Vagina (tissue), 2 donors: Measurements from ENCODE around the gene PIAS1. TPM values are rescaled to one million over a fixed set of nuclear protein-coding genes. Genes with fewer than 3 reads are reported as not detected.
A peak's percentile ranks its signal among the peaks of the same experiment; 100 is the strongest.
"Not testable (repeated sequence)": the region's sequence is repeated elsewhere in the genome, so short reads cannot be mapped to it uniquely, and the experiment has no call there.

ENCODE experiments used
- DNase-seq, 2 donors: peaks; one replicate each; pipeline ENCODE4 v3.0.0-alpha.2; 2017; ENCODE audit errors: extremely low spot score in 2 of 2
- H3K27ac ChIP-seq: fragments of 200-600 bp; sonication (generic); one replicate; pipeline ENCODE4 v1.5.1; 2019
- H3K27me3 ChIP-seq: fragments of 200-600 bp; sonication (generic); one replicate; pipeline ENCODE4 v1.5.1; 2019
- H3K36me3 ChIP-seq, 2 donors: fragments of 200-600 bp; sonication (generic); one replicate each; pipeline ENCODE4 v1.5.1; 2017 to 2019
- H3K4me1 ChIP-seq: fragments of 200-600 bp; sonication (generic); one replicate; pipeline ENCODE4 v1.5.1; 2019
- H3K4me3 ChIP-seq, 2 donors: fragments of 200-600 bp; sonication (generic); 1 replicate in 1 of 2; 2 replicates in 1 of 2; pipeline ENCODE4 v1.5.1; 2016 to 2019
- H3K9me3 ChIP-seq: fragments of 200-600 bp; sonication (generic); one replicate; pipeline ENCODE4 v1.5.1; 2019
- CTCF ChIP-seq, 3 experiments: fragments of 450-650 bp in 2 of 3; fragments of 200-600 bp in 1 of 3; sonication (generic) in 1 of 3; IDR thresholded peaks; one replicate each; pipeline ENCODE4 v1.5.1; 2017 to 2019; ENCODE audit warnings: antibody characterized with exemption in 3 of 3, mild to moderate bottlenecking in 2 of 3, moderate library complexity in 2 of 3
- POLR2A ChIP-seq, 2 donors: fragments of 450-650 bp; IDR thresholded peaks; one replicate each; pipeline ENCODE4 v1.6.1; 2017; ENCODE audit warnings: antibody characterized with exemption in 2 of 2, mild to moderate bottlenecking in 2 of 2, moderate library complexity in 2 of 2
- POLR2AphosphoS5 ChIP-seq, 2 donors: sonication (generic); formaldehyde crosslinking; IDR thresholded peaks; one replicate each; pipeline ENCODE4 v1.9.0; 2017; ENCODE audit warnings: antibody characterized with exemption in 2 of 2, mild to moderate bottlenecking in 2 of 2, low read depth in 1 of 2; ENCODE audit not compliant: insufficient read depth in 1 of 2
- intact Hi-C: fragments of 100-400 bp; cut with DNase I; formaldehyde crosslinking; loops from one replicate; pipeline ENCODE4 v1.15.1; 2023
- total RNA-seq: library from RNA; depleted of rRNA; stranded (reverse); fragments of >200 nt; gene quantifications from one replicate; pipeline ENCODE4 v1.2.3, GENCODE V29; 2016

Gene PIAS1
- 88.1 TPM for total RNA-seq

GRCh38 chr15:68053701-68054627 lies at the start of gene PIAS1:
Gene PIAS1, plus strand, starts transcription at chr15:68054315. Its CDS starts 12 bp downstream, at chr15:68054327.
- Histone ChIP-seq H3K4me3 (peak within 1 kb of the TSS; percentile 86 to 89), H3K9me3 (no peaks in the 10 kb centered on the region), H3K27me3 (no peaks in the 10 kb centered on the region), H3K36me3 (no peaks in the 10 kb centered on the region), H3K4me1 (peaks cover 39% of the 10 kb centered on the region), H3K27ac (peak within 1 kb of the TSS; percentile 95)
- peak in 1 of 2 donors; percentile 95 for DNase-seq
- peak; percentile 71 to 95 for TF ChIP-seq POLR2AphosphoS5 (IDR thresholded peaks at IDR 0.05; ENCODE audit: insufficient read depth in 1 of 2, low read depth in 1 of 2)
- TF ChIP-seq POLR2A (IDR thresholded peaks at IDR 0.05), result peak in 1 of 2 donors; percentile 92
- peak in 1 of 3 experiments; percentile 15 for TF ChIP-seq CTCF (IDR thresholded peaks at IDR 0.05)
- intact Hi-C loops, result no loop called here

- H3K27ac ChIP-seq, DNase-seq, H3K4me3 ChIP-seq, H3K9me3 ChIP-seq, intact Hi-C loops, H3K36me3 ChIP-seq, H3K4me1 ChIP-seq, H3K27me3 ChIP-seq: not testable (repeated sequence)
Observed at GRCh38 chr15:68007642-68008041, 46.5 kb upstream of the PIAS1 start.

GRCh38 chr15:68010361-68011153 lies 43.6 kb upstream of the PIAS1 start:
- no peaks in the 10 kb centered on the region for H3K36me3 ChIP-seq
- H3K27ac ChIP-seq, result no peak overlapping the region
- no peaks in the 10 kb centered on the region for H3K9me3 ChIP-seq
- no peaks in the 10 kb centered on the region for H3K4me1 ChIP-seq
- no peaks in the 10 kb centered on the region for H3K27me3 ChIP-seq
- TF ChIP-seq CTCF (IDR thresholded peaks at IDR 0.05) (no peak), POLR2A (IDR thresholded peaks at IDR 0.05) (no peak), POLR2AphosphoS5 (IDR thresholded peaks at IDR 0.05; ENCODE audit: insufficient read depth in 1 of 2, low read depth in 1 of 2) (no peak)
- no peak for DNase-seq
- intact Hi-C loops, result no loop called here
- no peak overlapping the region for H3K4me3 ChIP-seq

- no peak overlapping the region for H3K27ac ChIP-seq
- intact Hi-C loops, result no loop called here
- H3K9me3 ChIP-seq, result no peaks in the 10 kb centered on the region
- no peaks in the 10 kb centered on the region for H3K36me3 ChIP-seq
- TF ChIP-seq POLR2A (IDR thresholded peaks at IDR 0.05) (no peak), POLR2AphosphoS5 (IDR thresholded peaks at IDR 0.05; ENCODE audit: insufficient read depth in 1 of 2, low read depth in 1 of 2) (no peak), CTCF (IDR thresholded peaks at IDR 0.05) (no peak)
- no peaks in the 10 kb centered on the region for H3K27me3 ChIP-seq
- DNase-seq, result no peak
- H3K4me1 ChIP-seq, result no peaks in the 10 kb centered on the region
- H3K4me3 ChIP-seq, result no peak overlapping the region
Observed at GRCh38 chr15:68012911-68013310, 41.2 kb upstream of the PIAS1 start.

- Histone ChIP-seq H3K27me3 (no peaks in the 10 kb centered on the region), H3K27ac (no peak overlapping the region), H3K4me3 (no peak overlapping the region), H3K9me3 (no peaks in the 10 kb centered on the region), H3K36me3 (no peaks in the 10 kb centered on the region), H3K4me1 (no peaks in the 10 kb centered on the region)
- no peak for DNase-seq
- intact Hi-C loops, result no loop called here
- TF ChIP-seq POLR2AphosphoS5 (IDR thresholded peaks at IDR 0.05; ENCODE audit: insufficient read depth in 1 of 2, low read depth in 1 of 2) (peak in 1 of 2 donors; percentile 12), POLR2A (IDR thresholded peaks at IDR 0.05) (no peak)
Observed at GRCh38 chr15:68014219-68014618, 39.9 kb upstream of the PIAS1 start.
